Esophagus muscularis mucosa (tissue), 4 donors: ENCODE measurements around the gene AP1M1. TPM values are rescaled to one million over a fixed set of nuclear protein-coding genes. Genes with fewer than 3 reads are reported as not detected.

ENCODE experiments used
- DNase-seq: peaks from one replicate; pipeline ENCODE4 v3.0.0-alpha.2; 2017; ENCODE audit errors: extremely low spot score
- H3K27ac ChIP-seq, 4 donors: fragments of 200-600 bp; sonication (generic); replicated peaks in 1 of 4; 1 replicate in 3 of 4; 2 replicates in 1 of 4; pipeline ENCODE4 v1.5.1; 2016 to 2019; ENCODE audit warnings: mild to moderate bottlenecking in 1 of 4
- H3K27me3 ChIP-seq, 4 donors: fragments of 200-600 bp; sonication (generic); one replicate each; pipeline versions ENCODE4 v1.5.1 to v1.6.0; 2016 to 2019
- H3K36me3 ChIP-seq, 4 donors: fragments of 200-600 bp; sonication (generic); one replicate each; pipeline ENCODE4 v1.5.1; 2016 to 2019
- H3K4me1 ChIP-seq, 4 donors: fragments of 200-600 bp; sonication (generic); one replicate each; pipeline ENCODE4 v1.5.1; 2016 to 2019
- H3K4me3 ChIP-seq, 4 donors: fragments of 200-600 bp; sonication (generic); 1 replicate in 2 of 4; 2 replicates in 2 of 4; pipeline ENCODE4 v1.5.1; 2016 to 2019; ENCODE audit warnings: mild to moderate bottlenecking in 4 of 4, moderate library complexity in 1 of 4
- H3K9me3 ChIP-seq, 4 donors: fragments of 200-600 bp; sonication (generic); 1 replicate in 3 of 4; 2 replicates in 1 of 4; pipeline ENCODE4 v1.5.1; 2016 to 2019
- EP300 ChIP-seq: sonication (generic); formaldehyde crosslinking; IDR thresholded peaks from one replicate; pipeline ENCODE4 v1.6.1; 2017; ENCODE audit warnings: antibody characterized with exemption
- POLR2A ChIP-seq: fragments of 450-650 bp; IDR thresholded peaks from one replicate; pipeline ENCODE4 v1.6.1; 2017; ENCODE audit warnings: antibody characterized with exemption, moderate library complexity, mild to moderate bottlenecking, low read depth
- POLR2AphosphoS5 ChIP-seq, 2 donors: sonication (generic); formaldehyde crosslinking; IDR thresholded peaks; one replicate each; pipeline ENCODE4 v1.6.1; 2017; ENCODE audit warnings: antibody characterized with exemption in 2 of 2
- WGBS: methylation state at CpG from one replicate; pipeline ENCODE4 v1.1.5; 2018; 5-methylcytosine and 5-hydroxymethylcytosine counted together
- intact Hi-C: fragments of 100-400 bp; cut with DNase I; formaldehyde crosslinking; loops from one replicate; pipeline ENCODE4 v1.15.1; 2023
- total RNA-seq, 4 donors: library from RNA; depleted of rRNA; stranded (reverse); fragments of >200 nt; gene quantifications; one replicate each; pipeline versions ENCODE4 v1.1.0 to v1.2.1, GENCODE V29; 2016
- TF ChIP-seq, protein P1 (sequence below), 3 experiments: fragments of 200-600 bp in 2 of 3; fragments of 450-650 bp in 1 of 3; sonication (generic) in 2 of 3; IDR thresholded peaks; one replicate each; pipeline ENCODE4 v1.5.1; 2017 to 2019; ENCODE audit warnings: antibody characterized with exemption in 3 of 3, mild to moderate bottlenecking in 2 of 3, moderate library complexity in 1 of 3

The AP1M1 gene
- total RNA-seq, 4 donors from 2014 or later: 63.1 to 115 (median 98.6) TPM

GRCh38 chr19:16203256-16204004 is 5.7 kb downstream of the AP1M1 start:
- no peak overlapping the region for H3K4me3 ChIP-seq
- TF ChIP-seq POLR2AphosphoS5 (IDR thresholded peaks at IDR 0.05) (no peak), POLR2A (no peak), EP300 (no peak)
- TF ChIP-seq, protein P1, sequence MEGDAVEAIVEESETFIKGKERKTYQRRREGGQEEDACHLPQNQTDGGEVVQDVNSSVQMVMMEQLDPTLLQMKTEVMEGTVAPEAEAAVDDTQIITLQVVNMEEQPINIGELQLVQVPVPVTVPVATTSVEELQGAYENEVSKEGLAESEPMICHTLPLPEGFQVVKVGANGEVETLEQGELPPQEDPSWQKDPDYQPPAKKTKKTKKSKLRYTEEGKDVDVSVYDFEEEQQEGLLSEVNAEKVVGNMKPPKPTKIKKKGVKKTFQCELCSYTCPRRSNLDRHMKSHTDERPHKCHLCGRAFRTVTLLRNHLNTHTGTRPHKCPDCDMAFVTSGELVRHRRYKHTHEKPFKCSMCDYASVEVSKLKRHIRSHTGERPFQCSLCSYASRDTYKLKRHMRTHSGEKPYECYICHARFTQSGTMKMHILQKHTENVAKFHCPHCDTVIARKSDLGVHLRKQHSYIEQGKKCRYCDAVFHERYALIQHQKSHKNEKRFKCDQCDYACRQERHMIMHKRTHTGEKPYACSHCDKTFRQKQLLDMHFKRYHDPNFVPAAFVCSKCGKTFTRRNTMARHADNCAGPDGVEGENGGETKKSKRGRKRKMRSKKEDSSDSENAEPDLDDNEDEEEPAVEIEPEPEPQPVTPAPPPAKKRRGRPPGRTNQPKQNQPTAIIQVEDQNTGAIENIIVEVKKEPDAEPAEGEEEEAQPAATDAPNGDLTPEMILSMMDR (IDR thresholded peaks at IDR 0.05): no peak
- intact Hi-C loops: no loop called here
- no peaks in the 10 kb centered on the region for H3K27me3 ChIP-seq
- no peak overlapping the region for H3K27ac ChIP-seq
- no peak for DNase-seq
- H3K4me1 ChIP-seq: peaks cover 24 to 47% (median 39%) of the 10 kb centered on the region in 4 donors
- peaks cover 50 to 86% (median 75%) of the 10 kb centered on the region in 4 donors for H3K36me3 ChIP-seq
- no peaks in the 10 kb centered on the region for H3K9me3 ChIP-seq
- 91% methylated on average over 16 of the region's 19 CpGs for WGBS

- Histone ChIP-seq H3K36me3 (peaks cover 55 to 92% (median 80%) of the 10 kb centered on the region in 4 donors), H3K27ac (no peak overlapping the region), H3K9me3 (no peaks in the 10 kb centered on the region), H3K4me3 (no peak overlapping the region), H3K4me1 (peaks cover 19 to 41% (median 34%) of the 10 kb centered on the region in 4 donors), H3K27me3 (no peaks in the 10 kb centered on the region)
- DNase-seq: no peak
- TF ChIP-seq, protein P1 (IDR thresholded peaks at IDR 0.05): no peak
- no peak for TF ChIP-seq POLR2AphosphoS5 (IDR thresholded peaks at IDR 0.05)
- TF ChIP-seq EP300: no peak
- TF ChIP-seq POLR2A: no peak
- WGBS: 96% methylated on average over 5 of the region's 5 CpGs
- intact Hi-C loops: no loop called here
Observed at GRCh38 chr19:16204005-16204294, 6.2 kb downstream of the AP1M1 start.

DNA sequence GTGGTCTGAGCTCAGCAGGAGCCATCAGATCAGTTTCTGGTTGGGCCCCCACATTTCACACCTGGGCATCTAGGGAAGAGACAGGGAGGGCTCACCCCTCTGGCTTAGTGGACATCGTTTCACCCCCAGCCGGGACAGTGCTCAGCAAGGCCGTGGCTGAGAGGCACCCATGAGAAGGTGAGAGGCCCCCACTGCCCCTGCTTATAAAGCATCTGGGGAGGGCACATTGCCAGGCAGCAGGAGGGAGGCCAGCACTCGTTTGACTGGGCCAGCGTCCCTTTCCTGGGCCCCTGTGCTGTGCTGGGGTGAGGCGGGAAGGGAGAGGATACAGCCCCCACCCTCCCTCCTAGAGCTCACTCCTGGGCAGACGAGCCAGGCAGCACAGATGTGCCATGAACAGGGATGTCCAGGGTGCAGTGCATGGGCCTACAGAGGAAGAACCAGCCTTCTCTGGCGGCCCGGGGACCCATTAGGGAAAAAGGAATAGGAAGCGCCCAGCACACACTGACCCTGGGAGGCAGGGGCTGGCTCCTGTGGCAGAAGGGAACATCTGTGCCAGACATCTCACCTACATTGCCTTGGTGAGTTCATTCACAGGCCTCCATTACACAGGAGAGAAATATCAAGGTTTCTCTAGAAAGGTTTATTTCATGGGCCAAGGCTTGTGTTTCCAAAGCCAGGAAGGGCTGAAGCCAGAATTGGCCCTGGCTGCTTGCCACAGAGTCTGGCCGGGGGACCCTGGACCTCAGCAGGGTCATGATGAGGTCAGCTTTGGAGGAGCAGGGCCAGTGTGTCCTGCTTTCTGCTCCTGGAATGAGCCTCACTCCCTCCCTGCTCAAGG is 7.7 kb downstream of the AP1M1 start:
- H3K27me3 ChIP-seq: no peaks in the 10 kb centered on the region
- 67% methylated on average over 4 of the region's 11 CpGs for WGBS
- H3K27ac ChIP-seq: no peak overlapping the region

GRCh38 chr19:16206046-16206605 is 8.4 kb downstream of the AP1M1 start:
- WGBS: 89% methylated on average over 8 of the region's 14 CpGs
- H3K27ac ChIP-seq: no peak overlapping the region
- H3K36me3 ChIP-seq: peaks cover 76 to 97% (median 92%) of the 10 kb centered on the region in 4 donors
- no peak overlapping the region for H3K4me3 ChIP-seq
- TF ChIP-seq, protein P1 (IDR thresholded peaks at IDR 0.05): no peak
- no peak for TF ChIP-seq POLR2A
- no peak for TF ChIP-seq POLR2AphosphoS5 (IDR thresholded peaks at IDR 0.05)
- TF ChIP-seq EP300: no peak
- no peaks in the 10 kb centered on the region for H3K9me3 ChIP-seq
- peaks cover 9 to 21% (median 13%) of the 10 kb centered on the region in 4 donors for H3K4me1 ChIP-seq
- intact Hi-C loops: no loop called here
- no peaks in the 10 kb centered on the region for H3K27me3 ChIP-seq
- no peak for DNase-seq

More for the DNA sequence above, 7.7 kb downstream of the AP1M1 start:
- intact Hi-C loops: no loop called here
- no peak for DNase-seq
- no peaks in the 10 kb centered on the region for H3K9me3 ChIP-seq
- no peak overlapping the region for H3K4me3 ChIP-seq
- TF ChIP-seq POLR2A: no peak
- TF ChIP-seq, protein P1 (IDR thresholded peaks at IDR 0.05): no peak
- no peak for TF ChIP-seq POLR2AphosphoS5 (IDR thresholded peaks at IDR 0.05)
- no peak for TF ChIP-seq EP300
- peaks cover 70 to 97% (median 90%) of the 10 kb centered on the region in 4 donors for H3K36me3 ChIP-seq
- H3K4me1 ChIP-seq: peaks cover 9 to 27% (median 19%) of the 10 kb centered on the region in 4 donors
